GM19328 (cell line): ENCODE measurements around the gene TSPAN4.

ENCODE experiments used
- ATAC-seq: cut with Tn5 transposase; IDR thresholded peaks from one replicate; pipeline ENCODE4 v1.9.1; 2021; ENCODE audit warnings: mild to moderate bottlenecking, moderate library complexity; ENCODE audit not compliant: unreplicated experiment

The TSPAN4 gene

GRCh38 chr11:863023-863909 lies 20.6 kb downstream of the TSPAN4 start:
- no peak for ATAC-seq

GRCh38 chr11:863910-864827 lies 21.5 kb downstream of the TSPAN4 start:
- no peak for ATAC-seq

DNA sequence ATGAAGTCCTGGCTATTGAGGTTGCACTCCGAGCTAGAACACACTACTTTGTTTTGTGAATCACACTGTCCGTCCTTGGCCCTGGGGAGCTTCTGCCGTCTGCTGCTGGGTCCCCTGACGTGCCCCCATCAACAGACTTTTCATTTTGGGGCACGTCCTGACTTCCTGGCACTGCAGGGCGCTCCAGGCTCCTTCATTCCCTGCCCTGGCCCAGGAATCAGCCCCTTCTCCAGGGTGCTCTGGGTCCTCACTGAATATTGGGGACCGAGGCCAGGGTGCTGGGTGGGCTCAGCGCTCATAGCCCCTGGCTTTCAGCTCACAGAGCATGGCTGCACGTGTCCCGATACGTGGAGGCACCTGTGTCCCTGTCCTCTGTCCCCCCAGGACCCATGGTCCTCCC lies 22.2 kb downstream of the TSPAN4 start:
- no peak for ATAC-seq

GRCh38 chr11:865462-866430 lies 23.1 kb downstream of the TSPAN4 start:
- ATAC-seq: no peak

DNA sequence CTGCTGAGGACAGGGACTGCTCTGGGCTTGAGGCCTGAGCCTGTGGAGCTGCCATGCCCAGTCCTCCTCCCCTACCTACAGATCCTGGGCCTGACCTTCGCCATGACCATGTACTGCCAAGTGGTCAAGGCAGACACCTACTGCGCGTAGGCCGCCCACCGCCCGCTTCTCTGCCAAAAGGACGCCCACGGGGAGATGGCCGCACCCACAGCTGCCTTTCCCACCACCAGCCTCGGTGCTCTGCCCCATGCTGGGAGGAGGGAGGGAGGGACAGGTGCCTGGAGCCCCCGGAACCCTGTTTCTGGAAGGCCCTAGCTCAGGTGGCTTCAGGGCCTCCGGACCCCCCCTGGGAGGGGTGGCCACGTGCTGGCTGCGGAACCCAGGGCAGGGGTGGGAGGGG lies 23.8 kb downstream of the TSPAN4 start:
- ATAC-seq: no peak

DNA sequence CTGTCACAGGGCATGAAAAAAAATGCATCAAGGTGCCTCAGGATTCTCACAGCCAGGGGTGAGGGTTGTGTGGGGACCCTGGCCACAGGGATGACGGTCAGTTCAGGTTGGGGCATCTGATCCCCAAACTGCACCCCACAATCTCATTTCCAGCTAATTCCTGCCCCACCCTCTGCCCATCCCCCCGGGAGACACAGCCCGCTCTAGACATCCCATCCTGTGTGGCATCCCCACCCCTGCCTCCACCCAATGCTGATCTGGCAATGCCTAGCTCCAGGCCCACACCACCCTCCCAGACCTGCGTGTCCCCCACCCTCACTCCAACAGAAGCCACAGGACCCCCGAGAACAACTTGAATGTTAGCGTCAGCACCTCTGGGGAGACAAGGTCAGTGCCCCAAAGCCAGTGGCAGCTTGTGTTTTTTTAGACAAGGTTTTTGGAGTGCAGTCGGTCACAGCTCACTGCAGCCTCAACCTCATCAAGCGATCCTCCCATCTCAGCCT lies 25.3 kb downstream of the TSPAN4 start:
- no peak for ATAC-seq

DNA sequence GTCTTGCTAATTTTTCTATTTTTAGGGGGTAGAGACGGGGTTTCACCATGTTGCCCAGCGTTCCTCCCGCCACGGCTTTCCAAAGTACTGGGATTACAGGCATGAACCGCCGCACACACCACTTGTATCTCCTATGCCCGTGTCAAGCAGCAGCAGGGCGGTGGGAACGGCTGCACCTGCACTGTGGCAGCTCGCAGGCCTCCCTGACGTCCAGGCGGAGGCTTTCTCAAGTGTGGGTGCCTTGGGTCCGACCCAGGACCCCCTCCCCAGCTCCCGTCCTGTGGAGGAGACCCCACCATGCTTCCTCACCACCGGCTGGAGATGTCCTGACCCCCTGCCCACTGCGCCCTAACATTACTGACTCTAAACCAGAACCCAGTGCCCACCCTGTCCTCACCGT lies 25.7 kb downstream of the TSPAN4 start:
- ATAC-seq: no peak

DNA sequence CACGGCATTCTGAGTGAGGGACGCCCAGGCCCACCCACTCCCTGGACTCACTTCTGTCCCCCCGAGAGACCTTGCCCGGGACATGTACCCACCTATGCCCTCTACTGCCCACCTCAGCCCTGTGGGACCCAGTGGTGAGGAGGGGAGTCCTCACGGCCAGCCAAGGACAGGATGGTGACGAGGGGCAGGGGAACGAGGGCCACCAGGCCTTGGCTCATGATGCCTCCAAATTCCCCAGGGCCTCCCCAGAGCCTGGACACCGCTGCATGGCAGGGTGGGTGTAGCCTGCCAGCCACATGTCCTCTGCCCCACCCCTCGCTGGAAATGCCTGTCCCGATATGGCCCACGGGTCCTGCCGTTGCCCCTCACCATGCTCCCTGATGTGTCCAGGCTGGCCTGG lies 26.1 kb downstream of the TSPAN4 start:
- ATAC-seq: no peak

GRCh38 chr11:869399-870126 lies 26.9 kb downstream of the TSPAN4 start:
- ATAC-seq: no peak

- ATAC-seq: no peak
These were observed 27.4 kb downstream of the TSPAN4 start for GRCh38 chr11:870127-870413.

DNA sequence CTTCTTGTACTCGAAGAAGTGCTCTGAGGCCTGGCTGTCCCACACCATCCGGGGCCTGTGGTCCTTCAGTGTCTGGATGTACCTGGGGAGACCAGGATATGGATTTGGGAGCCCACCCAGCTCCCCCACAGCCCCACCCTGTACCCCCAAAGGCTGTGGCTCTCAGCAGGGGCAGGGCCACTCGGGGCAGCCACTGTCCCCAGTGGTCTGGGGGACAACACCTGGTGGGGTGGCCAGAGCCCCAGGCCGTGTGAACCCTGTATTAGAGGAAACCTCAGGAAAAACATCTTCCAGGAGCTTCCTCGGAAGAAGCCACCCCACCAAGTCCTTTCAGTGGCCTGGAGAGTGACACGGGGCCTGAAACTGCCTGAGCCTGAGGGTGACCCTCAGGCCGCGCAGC lies 27.8 kb downstream of the TSPAN4 start:
- no peak for ATAC-seq

DNA sequence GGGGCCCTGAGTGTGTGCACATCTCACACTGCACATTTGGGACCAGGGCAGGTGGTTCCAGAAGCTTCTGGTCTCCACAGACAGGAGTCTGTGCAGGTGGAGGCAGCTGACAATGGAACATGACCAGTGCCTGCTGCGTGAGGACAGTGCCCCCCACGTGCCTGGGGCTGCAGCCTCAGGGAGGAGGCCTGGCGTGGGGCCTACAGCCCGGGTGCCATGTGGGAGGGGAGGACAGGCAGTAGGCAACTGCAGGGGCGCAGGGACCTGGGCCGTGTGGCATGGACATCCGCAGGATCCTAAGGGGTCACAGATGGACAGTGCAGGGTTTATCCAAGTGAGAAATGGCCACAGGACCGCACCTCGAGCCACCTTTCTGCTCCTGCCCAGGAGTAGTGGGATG lies 28.8 kb downstream of the TSPAN4 start:
- no peak for ATAC-seq

GRCh38 chr11:872799-873198 lies 30.1 kb downstream of the TSPAN4 start:
- no peak for ATAC-seq

DNA sequence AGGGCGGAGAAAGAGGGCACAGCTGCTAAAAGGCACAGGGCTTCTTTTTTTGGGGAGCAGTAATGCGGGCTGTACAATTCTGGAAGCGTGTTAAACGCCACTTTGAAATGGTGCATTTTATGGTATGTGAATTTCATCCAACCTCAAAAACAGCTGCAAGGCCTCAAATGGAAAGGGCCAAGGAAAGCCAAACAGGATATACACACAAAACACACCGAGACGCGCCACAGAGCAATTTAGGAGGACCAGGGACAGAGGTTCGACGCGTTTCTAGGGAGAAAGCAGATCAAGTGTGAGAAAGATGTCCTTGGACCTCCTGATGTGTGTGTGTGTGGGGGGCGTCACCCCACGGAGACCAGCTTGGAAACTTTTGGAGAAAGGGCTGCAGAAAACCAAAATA lies 31.1 kb downstream of the TSPAN4 start:
- ATAC-seq: no peak

GRCh38 chr11:875203-875602 lies 32.6 kb downstream of the TSPAN4 start:
- no peak for ATAC-seq

DNA sequence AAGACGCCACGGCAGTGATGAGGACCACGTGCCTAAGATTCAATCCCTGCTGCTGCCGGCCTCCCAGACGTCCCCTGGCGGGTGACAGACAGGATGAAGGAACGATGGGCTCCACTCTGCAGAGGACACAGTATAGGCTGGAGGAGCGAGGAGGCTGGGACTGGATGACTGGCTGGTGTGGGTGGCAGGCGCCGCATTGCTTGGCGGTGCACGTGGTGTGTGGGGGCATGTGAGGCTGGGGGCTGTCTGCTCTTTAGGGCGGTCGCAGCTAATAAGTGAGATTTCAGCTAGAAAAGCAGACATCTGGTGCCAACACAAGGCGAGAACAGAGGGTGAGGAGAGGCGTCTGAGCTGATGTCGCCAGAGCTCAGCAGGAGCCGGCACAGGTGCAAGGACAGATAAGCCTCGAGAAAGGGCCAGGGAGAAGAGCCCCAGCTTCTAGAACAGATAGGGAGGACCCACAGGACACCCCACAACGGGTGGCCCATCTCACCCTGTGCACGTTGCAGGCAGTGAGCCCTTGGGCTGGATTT lies 33.2 kb downstream of the TSPAN4 start:
- no peak for ATAC-seq

GRCh38 chr11:876545-876944 lies 33.9 kb downstream of the TSPAN4 start:
- no peak for ATAC-seq

DNA sequence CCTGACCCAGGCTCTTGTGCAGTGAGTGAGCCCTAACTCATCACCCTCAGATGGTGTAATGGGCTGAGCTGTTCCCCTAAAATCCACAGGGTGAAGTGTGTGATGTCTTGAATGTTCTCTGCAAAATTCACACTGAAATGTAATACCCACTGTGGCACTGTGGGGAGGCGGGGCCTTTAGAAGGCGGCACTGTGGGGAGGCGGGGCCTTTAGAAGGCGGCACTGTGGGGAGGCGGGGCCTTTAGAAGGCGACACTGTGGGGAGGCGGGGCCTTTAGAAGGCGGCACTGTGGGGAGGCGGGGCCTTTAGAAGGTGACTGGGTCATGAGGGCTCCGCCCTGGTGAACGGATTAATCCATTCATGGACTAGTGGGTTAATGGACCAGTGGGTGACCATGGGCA lies 34.9 kb downstream of the TSPAN4 start:
- no peak for ATAC-seq

GRCh38 chr11:880447-880846 lies 37.8 kb downstream of the TSPAN4 start:
- ATAC-seq: no peak

DNA sequence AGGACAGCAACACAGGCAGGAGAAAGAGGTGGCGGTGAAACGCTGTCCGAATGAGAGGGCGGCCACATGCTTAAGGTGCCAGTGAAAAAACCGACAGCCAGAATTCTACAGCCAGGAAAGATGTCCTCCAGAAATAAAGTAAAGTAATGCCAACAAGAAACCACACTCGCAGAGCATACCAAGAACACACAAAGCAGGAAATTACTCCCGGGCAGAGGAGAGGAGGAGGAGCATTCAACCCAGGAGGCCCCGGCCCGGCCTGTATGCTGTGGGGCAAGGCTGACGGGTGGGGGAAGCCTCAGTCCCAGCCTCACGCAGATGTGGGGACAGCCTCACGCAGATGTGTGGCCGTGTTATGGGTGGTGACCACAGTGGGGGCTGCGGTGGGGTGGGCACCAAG lies 39.9 kb downstream of the TSPAN4 start:
- no peak for ATAC-seq
